ENCODE data around the gene DNAJB1. TPM values are rescaled to one million over a fixed set of nuclear protein-coding genes. Genes with fewer than 3 reads are reported as not detected.

The DNAJB1 gene
- total and polyA plus RNA-seq, 7 donors: 44.6 to 118 (median 69.3) TPM

DNA sequence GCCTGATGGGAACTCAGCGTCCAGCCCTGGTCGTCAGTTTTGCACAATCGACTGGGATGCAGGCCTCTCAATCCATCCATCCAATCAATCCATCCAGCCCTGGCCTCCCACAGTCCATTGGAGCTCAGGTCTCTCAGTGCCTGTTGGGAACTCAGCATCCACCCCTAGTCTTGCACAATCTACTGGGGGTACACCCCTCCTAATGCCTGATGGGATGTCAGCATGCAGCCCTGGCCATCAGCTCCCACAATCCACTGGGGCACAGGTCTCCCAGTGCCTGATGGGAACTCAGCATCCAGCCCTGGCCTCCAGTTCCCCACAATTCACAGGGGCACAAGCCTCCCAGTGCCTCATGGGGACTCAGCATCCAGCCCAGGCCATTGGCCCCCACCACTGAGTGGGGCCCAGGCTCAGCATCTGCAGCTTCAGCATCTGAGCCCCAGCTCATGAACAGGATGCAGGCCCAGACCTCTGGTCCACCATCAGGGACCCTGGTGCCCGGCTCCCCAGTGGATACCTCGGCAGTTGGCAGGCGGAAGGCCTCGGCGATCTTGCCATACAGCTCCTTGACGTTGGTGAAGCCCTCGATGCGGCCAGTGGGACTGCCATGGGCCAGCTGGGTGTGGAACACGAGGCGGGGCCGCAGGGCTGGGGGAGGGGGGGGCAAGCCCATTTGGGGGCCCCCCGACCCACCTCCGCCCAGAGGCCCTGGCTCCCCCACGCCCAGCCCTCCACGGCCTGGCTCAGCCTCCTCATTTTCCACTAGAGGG, 35.8 kb downstream of the DNAJB1 start:
- peaks cover 0 to 46% (median 21%) of the 10 kb centered on the region in 4 donors for H3K36me3 ChIP-seq
- intact Hi-C loops (cut with DNase I): no loop called here

DNA sequence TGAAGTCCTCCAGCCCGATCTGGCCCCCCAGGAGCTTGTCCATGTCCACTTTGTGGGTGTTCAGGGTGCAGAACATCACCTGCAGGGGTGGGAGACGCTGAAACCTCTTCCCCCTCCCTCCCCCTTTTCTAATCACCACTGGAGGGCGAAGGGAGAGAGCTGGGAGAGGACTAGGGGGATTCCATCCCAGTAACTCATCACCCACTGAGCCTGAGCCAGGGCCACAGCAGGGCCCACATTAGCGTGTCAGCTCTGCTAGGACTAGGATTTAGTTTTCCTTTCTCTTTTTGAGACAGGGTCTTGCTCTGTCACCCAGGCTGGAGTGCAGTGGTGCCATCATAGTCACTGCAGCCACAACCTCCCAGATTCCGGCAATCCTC, 37.5 kb downstream of the DNAJB1 start:
- no peak overlapping the region for H3K4me3 ChIP-seq
- H3K9me3 ChIP-seq: no peaks in the 10 kb centered on the region
- peaks cover 0 to 4% (median 0%) of the 10 kb centered on the region in 3 donors for H3K27me3 ChIP-seq
- H3K36me3 ChIP-seq: peaks cover 0 to 46% (median 21%) of the 10 kb centered on the region in 4 donors
- no peak for DNase-seq
- no peak for TF ChIP-seq EP300 (IDR thresholded peaks at IDR 0.05)
- TF ChIP-seq POLR2A (IDR thresholded peaks at IDR 0.05): no peak
- no peak for TF ChIP-seq POLR2AphosphoS5 (IDR thresholded peaks at IDR 0.05)
- TF ChIP-seq, protein P1, sequence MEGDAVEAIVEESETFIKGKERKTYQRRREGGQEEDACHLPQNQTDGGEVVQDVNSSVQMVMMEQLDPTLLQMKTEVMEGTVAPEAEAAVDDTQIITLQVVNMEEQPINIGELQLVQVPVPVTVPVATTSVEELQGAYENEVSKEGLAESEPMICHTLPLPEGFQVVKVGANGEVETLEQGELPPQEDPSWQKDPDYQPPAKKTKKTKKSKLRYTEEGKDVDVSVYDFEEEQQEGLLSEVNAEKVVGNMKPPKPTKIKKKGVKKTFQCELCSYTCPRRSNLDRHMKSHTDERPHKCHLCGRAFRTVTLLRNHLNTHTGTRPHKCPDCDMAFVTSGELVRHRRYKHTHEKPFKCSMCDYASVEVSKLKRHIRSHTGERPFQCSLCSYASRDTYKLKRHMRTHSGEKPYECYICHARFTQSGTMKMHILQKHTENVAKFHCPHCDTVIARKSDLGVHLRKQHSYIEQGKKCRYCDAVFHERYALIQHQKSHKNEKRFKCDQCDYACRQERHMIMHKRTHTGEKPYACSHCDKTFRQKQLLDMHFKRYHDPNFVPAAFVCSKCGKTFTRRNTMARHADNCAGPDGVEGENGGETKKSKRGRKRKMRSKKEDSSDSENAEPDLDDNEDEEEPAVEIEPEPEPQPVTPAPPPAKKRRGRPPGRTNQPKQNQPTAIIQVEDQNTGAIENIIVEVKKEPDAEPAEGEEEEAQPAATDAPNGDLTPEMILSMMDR (IDR thresholded peaks at IDR 0.05): no peak
- H3K4me1 ChIP-seq: peaks cover 0 to 24% (median 11%) of the 10 kb centered on the region in 4 donors
- WGBS, 2 donors: 75 to 87% methylated on average over 5 of the region's 5 CpGs
- H3K27ac ChIP-seq: no peak overlapping the region
- intact Hi-C loops (cut with DNase I): no loop called here

More for the DNA sequence above, 35.8 kb downstream of the DNAJB1 start:
- no peak for TF ChIP-seq POLR2AphosphoS5 (IDR thresholded peaks at IDR 0.05)
- TF ChIP-seq, protein P1 (IDR thresholded peaks at IDR 0.05): no peak
- TF ChIP-seq EP300 (IDR thresholded peaks at IDR 0.05): no peak
- no peak for TF ChIP-seq POLR2A (IDR thresholded peaks at IDR 0.05)
- Histone ChIP-seq H3K4me3 (no peak overlapping the region), H3K4me1 (peaks cover 0 to 12% (median 5%) of the 10 kb centered on the region in 4 donors), H3K27ac (no peak overlapping the region), H3K9me3 (no peaks in the 10 kb centered on the region), H3K27me3 (no peaks in the 10 kb centered on the region)
- WGBS, 2 donors: 93 to 95% methylated on average over 18 of the region's 18 CpGs
- no peak for DNase-seq

DNA sequence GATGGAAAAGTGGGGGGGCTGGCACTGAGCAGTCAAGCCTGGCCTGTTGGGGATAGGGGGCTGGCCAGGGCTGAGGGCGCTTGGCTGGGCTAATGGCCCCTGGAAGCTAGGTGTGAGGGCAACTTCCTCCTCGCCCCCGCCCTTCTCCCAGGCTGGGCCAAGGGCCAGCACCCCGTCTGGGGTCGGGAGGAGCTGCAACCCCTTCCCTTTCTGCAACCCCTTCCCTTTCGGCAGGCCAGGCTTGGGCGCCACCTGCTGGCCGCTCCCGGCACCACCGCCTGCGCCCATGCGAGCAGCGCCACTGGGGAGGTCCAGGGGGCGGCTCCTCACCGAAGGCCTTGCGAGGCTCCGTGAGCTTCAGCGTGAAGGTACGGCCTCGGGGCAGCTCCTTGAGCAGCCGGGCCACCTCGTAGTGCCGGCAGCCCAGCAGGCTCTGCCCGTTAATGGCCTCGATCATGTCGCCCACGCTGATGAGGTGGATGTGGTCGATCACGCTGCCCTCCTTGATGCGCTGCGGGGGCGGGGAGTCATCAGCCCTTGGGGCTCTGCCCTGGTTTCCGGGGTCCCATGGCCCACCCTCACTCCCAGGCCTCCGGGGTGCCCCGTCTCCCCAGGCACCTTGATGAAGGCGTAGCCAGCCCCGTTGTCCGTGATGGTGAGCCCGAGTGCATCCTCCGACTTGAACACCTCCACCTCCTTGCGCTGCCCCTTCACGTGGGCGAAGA, 38.1 kb downstream of the DNAJB1 start:
- no peaks in the 10 kb centered on the region for H3K9me3 ChIP-seq
- H3K27ac ChIP-seq: no peak overlapping the region
- WGBS, 2 donors: 56 to 65% methylated on average over 43 of the region's 43 CpGs
- H3K36me3 ChIP-seq: peaks cover 0 to 46% (median 21%) of the 10 kb centered on the region in 4 donors
- H3K27me3 ChIP-seq: peaks cover 3 to 10% (median 4%) of the 10 kb centered on the region in 3 donors
- intact Hi-C loops (cut with DNase I): no loop called here
- DNase-seq: no peak
- H3K4me3 ChIP-seq: no peak overlapping the region
- peaks cover 0 to 29% (median 17%) of the 10 kb centered on the region in 4 donors for H3K4me1 ChIP-seq
- TF ChIP-seq, protein P1 (IDR thresholded peaks at IDR 0.05): peak; percentile 45 to 85 (median 65)
- TF ChIP-seq POLR2A (IDR thresholded peaks at IDR 0.05) (no peak), POLR2AphosphoS5 (IDR thresholded peaks at IDR 0.05) (no peak)

DNA sequence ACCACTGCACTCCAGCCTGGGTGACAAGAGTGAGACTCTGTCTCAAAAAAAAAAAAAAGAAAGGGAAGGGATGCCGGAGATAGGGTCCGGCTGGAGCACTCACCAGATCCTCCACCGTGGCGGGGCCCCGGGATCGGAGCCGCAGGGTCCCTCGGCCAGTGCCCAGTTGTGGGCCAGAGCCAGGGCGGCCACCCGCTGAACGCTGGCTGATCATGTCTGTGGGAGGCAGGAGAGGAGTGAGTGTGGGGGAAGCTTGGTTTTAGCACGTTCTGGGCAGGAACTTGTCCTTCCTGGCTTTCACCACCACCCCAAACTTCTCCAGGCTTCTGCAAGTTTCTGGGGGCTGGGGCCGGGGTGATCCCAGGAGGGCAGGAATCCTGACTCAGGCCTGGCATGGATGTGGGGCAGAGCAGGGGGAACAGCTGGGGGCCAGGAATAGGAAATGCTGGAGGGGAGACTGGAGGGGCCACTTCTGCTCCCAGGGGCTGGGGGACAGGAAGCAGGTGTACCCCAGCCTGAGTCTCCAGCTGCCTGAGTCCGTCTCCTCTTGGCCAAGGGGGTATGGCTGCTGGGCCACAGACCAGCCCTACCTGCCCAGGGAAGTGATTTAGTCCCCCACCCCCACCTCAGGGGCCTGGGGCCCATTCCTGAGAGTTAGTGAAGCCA, 38.8 kb downstream of the DNAJB1 start:
- Histone ChIP-seq H3K27me3 (peaks cover 3 to 17% (median 9%) of the 10 kb centered on the region in 3 donors), H3K4me1 (peaks cover 0 to 35% (median 21%) of the 10 kb centered on the region in 4 donors), H3K36me3 (peaks cover 0 to 46% (median 21%) of the 10 kb centered on the region in 4 donors), H3K9me3 (no peaks in the 10 kb centered on the region), H3K4me3 (no peak overlapping the region), H3K27ac (no peak overlapping the region)
- TF ChIP-seq POLR2A (IDR thresholded peaks at IDR 0.05) (no peak), POLR2AphosphoS5 (IDR thresholded peaks at IDR 0.05) (no peak), EP300 (IDR thresholded peaks at IDR 0.05) (no peak)
- TF ChIP-seq, protein P1 (IDR thresholded peaks at IDR 0.05): no peak
- intact Hi-C loops (cut with DNase I): no loop called here
- DNase-seq: no peak
- WGBS, 2 donors: 87 to 93% methylated on average over 14 of the region's 14 CpGs
